ENCODE data around the gene RNASEL.

- TF ChIP-seq YY1 (IDR thresholded peaks at IDR 0.05; ENCODE audit: insufficient read depth, insufficient read length) (no peak), ZNF274 (IDR thresholded peaks at IDR 0.05; ENCODE audit: low read depth, low read length) (no peak), SUZ12 (IDR thresholded peaks at IDR 0.05; ENCODE audit: extremely low read depth, insufficient read depth, insufficient read length) (no peak)
Measured at GRCh38 chr1:182563095-182563494, 26.0 kb downstream of the RNASEL start.

Data from NT2/D1 (cell line).